ENCODE data around the gene BCL11B.

Gene BCL11B

DNA sequence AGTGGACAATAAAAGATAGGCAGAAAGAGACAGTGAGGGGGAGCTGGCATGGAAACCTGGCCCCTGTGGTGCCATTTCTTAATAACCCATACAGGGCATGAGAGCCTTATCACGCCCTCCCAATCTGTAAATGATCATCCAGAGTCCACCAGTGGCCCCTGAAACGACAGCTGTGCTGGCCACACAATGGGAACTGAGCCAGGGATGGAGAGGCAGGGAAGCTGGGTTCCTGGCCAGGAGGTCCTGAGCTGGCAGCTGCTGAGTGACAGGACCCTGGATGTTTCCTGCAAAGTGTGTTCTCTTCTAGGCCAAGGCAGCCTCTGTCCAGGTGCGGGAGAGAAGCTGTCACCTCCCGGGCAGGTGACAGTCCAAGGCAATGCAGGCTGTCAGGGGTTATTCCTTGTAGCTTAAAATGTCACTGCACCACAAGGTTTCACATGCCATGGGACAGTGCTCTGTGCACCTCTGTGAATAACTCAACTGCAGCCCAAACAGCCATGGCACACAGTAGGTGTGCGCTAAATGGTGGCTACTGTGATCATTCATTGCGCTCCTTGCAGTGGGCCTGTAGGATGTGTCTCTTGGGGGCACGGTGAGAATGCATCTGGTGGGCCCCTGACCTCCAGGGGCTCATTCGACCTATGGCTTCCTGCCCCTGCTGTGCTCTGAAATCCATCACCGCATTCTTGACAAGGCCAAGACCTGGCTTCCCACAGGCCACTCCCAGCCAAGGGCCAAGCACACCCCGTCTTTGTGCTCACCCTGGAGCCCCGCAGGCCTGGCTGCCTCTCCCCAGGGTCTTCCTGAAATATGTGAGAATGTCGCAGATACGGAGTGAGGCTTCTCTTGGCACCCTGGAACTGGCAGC, 46.3 kb upstream of the BCL11B start:
- no peak overlapping the region for H3K27ac ChIP-seq
- POLR2A ChIA-PET (ENCODE audit: low non-redundant PET) = no interaction called here
- CTCF ChIA-PET = interaction anchor here (0.6 to 2.5 kb wide), 5 partner anchors 38 to 1732 kb away, joined by 3 to 14 read pairs (median 5); no protein-coding TSS in a partner anchor
- TF ChIP-seq CTCF (conservative IDR thresholded peaks at IDR 0.05; ENCODE audit: low read depth) = no peak
- no peak for DNase-seq (ENCODE audit: low spot score)

GRCh38 chr14:99317231-99318090, 45.5 kb upstream of the BCL11B start:
- H3K27ac ChIP-seq = no peak overlapping the region
- CTCF ChIA-PET = interaction anchor here (0.6 to 0.9 kb wide), 3 partner anchors 39 to 1731 kb away, joined by 3 to 5 read pairs (median 4); no protein-coding TSS in a partner anchor
- POLR2A ChIA-PET (ENCODE audit: low non-redundant PET) = no interaction called here
- no peak for DNase-seq (ENCODE audit: low spot score)
- no peak for TF ChIP-seq CTCF (conservative IDR thresholded peaks at IDR 0.05; ENCODE audit: low read depth)

GRCh38 chr14:99316281-99317163, 44.5 kb upstream of the BCL11B start:
- ChIA-PET CTCF (no interaction called here), POLR2A (ENCODE audit: low non-redundant PET) (no interaction called here)
- no peak for TF ChIP-seq CTCF (conservative IDR thresholded peaks at IDR 0.05; ENCODE audit: low read depth)
- H3K27ac ChIP-seq = no peak overlapping the region
- no peak for DNase-seq (ENCODE audit: low spot score)

DNA sequence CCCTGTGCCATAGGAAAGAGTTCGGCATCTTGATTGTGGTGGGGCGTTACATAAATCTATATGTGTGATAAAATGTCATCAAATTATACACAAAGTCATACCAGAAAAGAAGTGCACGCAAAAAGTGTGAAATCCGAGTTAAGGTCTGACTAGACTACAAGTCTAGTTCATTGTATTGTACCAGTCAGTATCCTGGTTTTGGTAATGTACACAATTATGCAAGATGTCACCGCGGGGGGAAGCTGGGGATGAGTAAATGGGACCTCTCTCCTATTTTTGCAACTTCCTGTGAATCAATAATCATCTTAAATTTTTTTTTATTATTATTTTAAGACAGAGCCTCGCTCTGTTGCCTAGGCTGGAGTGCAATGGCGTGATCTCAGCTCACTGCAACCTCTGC, 43.2 kb upstream of the BCL11B start:
- ChIA-PET CTCF (no interaction called here), POLR2A (ENCODE audit: low non-redundant PET) (no interaction called here)
- H3K27ac ChIP-seq = no peak overlapping the region
- TF ChIP-seq CTCF (conservative IDR thresholded peaks at IDR 0.05; ENCODE audit: low read depth) = no peak
- DNase-seq (ENCODE audit: low spot score) = no peak

- H3K27ac ChIP-seq = no peak overlapping the region
- ChIA-PET CTCF (no interaction called here), POLR2A (ENCODE audit: low non-redundant PET) (no interaction called here)
- DNase-seq (ENCODE audit: low spot score) = no peak
- no peak for TF ChIP-seq CTCF (conservative IDR thresholded peaks at IDR 0.05; ENCODE audit: low read depth)
Observed at GRCh38 chr14:99314623-99315022, 42.6 kb upstream of the BCL11B start.

DNA sequence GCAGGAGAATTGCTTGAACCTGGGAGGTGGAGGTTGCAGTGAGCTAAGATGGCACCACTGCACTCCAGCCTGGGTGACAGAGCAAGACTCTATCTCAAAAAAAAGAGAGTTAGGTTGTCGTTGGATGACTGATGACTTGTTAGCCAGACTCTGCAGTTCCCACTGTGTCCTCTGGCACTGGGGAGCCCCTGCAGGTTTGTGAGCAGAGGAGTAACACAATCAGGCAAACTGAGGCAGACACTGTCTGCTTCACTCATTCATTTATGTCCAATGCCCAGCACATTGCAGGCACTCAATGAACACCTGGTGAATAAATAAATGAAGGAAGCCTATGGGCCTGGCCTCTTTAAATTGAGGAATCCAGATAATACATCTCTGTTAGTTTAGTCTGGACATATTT, 41.2 kb upstream of the BCL11B start:
- TF ChIP-seq CTCF (conservative IDR thresholded peaks at IDR 0.05; ENCODE audit: low read depth) = no peak
- ChIA-PET CTCF (interaction anchor here (0.7 kb wide), 1 partner anchor 1228 kb away, joined by 3 read pairs; no protein-coding TSS in a partner anchor), POLR2A (ENCODE audit: low non-redundant PET) (no interaction called here)
- no peak overlapping the region for H3K27ac ChIP-seq
- no peak for DNase-seq (ENCODE audit: low spot score)
